ENCODE results near the gene IFT20. TPM values are rescaled to one million over a fixed set of nuclear protein-coding genes. Genes with fewer than 3 reads are reported as not detected.
A peak's percentile ranks its signal among the peaks of the same experiment; 100 is the strongest.

Gene IFT20
- total and polyA plus RNA-seq, 8 donors = 24.9 to 95.6 (median 50.2) TPM

GRCh38 chr17:28357061-28357900, 22.0 kb upstream of the IFT20 start, which contains the start of gene POLDIP2:
Gene POLDIP2, minus strand, starts transcription at chr17:28357527. Its CDS starts 79 bp downstream, at chr17:28357448.
- Histone ChIP-seq H3K36me3 (peaks cover 54 to 68% (median 65%) of the 10 kb centered on the region in 4 donors), H3K4me3 (peak within 1 kb of the TSS; percentile 86 to 100 (median 94)), H3K27ac (peak within 1 kb of the TSS; percentile 89 to 97 (median 95)), H3K27me3 (no peaks in the 10 kb centered on the region), H3K4me1 (peaks cover 25 to 31% (median 28%) of the 10 kb centered on the region in 4 donors), H3K9me3 (no peaks in the 10 kb centered on the region)
- intact Hi-C loops (cut with DNase I; ENCODE audit: low total_unique reads) = no loop called here
- 0 to 1% (median 0%) methylated on average over 13 to 80 of the region's 80 CpGs for WGBS, 5 donors
- TF ChIP-seq POLR2AphosphoS5 (IDR thresholded peaks at IDR 0.05) (peak; percentile 93 to 98 (median 97)), POLR2A (IDR thresholded peaks at IDR 0.05) (peak in 1 of 4 donors; percentile 33), CTCF (IDR thresholded peaks at IDR 0.05) (peak in 2 of 7 experiments; percentile 5 to 19), EP300 (IDR thresholded peaks at IDR 0.05) (no peak)
- peak; percentile 97 to 99 for DNase-seq

GRCh38 chr17:28350271-28350670, 15.0 kb upstream of the IFT20 start:
- no peak for DNase-seq
- H3K27me3 ChIP-seq = no peaks in the 10 kb centered on the region
- H3K27ac ChIP-seq = no peak overlapping the region
- intact Hi-C loops (cut with DNase I; ENCODE audit: low total_unique reads) = no loop called here
- peaks cover 83 to 100% (median 99%) of the 10 kb centered on the region in 4 donors for H3K36me3 ChIP-seq
- no peak for TF ChIP-seq POLR2AphosphoS5 (IDR thresholded peaks at IDR 0.05)
- no peak for TF ChIP-seq CTCF (IDR thresholded peaks at IDR 0.05)
- no peak for TF ChIP-seq EP300 (IDR thresholded peaks at IDR 0.05)
- TF ChIP-seq POLR2A (IDR thresholded peaks at IDR 0.05) = no peak
- peaks cover 30 to 35% (median 32%) of the 10 kb centered on the region in 4 donors for H3K4me1 ChIP-seq
- no peak overlapping the region for H3K4me3 ChIP-seq
- H3K9me3 ChIP-seq = no peaks in the 10 kb centered on the region
- 91 to 97% (median 94%) methylated on average over 7 of the region's 7 CpGs for WGBS, 5 donors

GRCh38 chr17:28348979-28349378, 13.7 kb upstream of the IFT20 start:
- Histone ChIP-seq H3K27ac (peak overlapping the region in 4 of 5 donors; percentile 2 to 83 (median 40)), H3K4me1 (peaks cover 38 to 43% (median 40%) of the 10 kb centered on the region in 4 donors), H3K36me3 (peaks cover 83 to 100% (median 99%) of the 10 kb centered on the region in 4 donors), H3K27me3 (no peaks in the 10 kb centered on the region), H3K4me3 (no peak overlapping the region), H3K9me3 (no peaks in the 10 kb centered on the region)
- intact Hi-C loops (cut with DNase I; ENCODE audit: low total_unique reads) = no loop called here
- WGBS, 5 donors = 29 to 87% (median 41%) methylated on average over 3 of the region's 3 CpGs
- no peak for TF ChIP-seq EP300 (IDR thresholded peaks at IDR 0.05)
- TF ChIP-seq CTCF (IDR thresholded peaks at IDR 0.05) = no peak
- TF ChIP-seq POLR2A (IDR thresholded peaks at IDR 0.05) = no peak
- no peak for TF ChIP-seq POLR2AphosphoS5 (IDR thresholded peaks at IDR 0.05)
- no peak for DNase-seq

GRCh38 chr17:28347261-28347891, 12.1 kb upstream of the IFT20 start:
- intact Hi-C loops (cut with DNase I; ENCODE audit: low total_unique reads) = no loop called here
- DNase-seq = peak in 1 of 2 donors; percentile 50
- Histone ChIP-seq H3K4me3 (no peak overlapping the region), H3K36me3 (peaks cover 83 to 100% (median 99%) of the 10 kb centered on the region in 4 donors), H3K9me3 (no peaks in the 10 kb centered on the region), H3K27ac (peak overlapping the region; percentile 67 to 83 (median 78)), H3K4me1 (peaks cover 38 to 43% (median 41%) of the 10 kb centered on the region in 4 donors), H3K27me3 (no peaks in the 10 kb centered on the region)
- 25 to 68% (median 51%) methylated on average over 8 of the region's 8 CpGs for WGBS, 5 donors
- no peak for TF ChIP-seq CTCF (IDR thresholded peaks at IDR 0.05)
- no peak for TF ChIP-seq POLR2A (IDR thresholded peaks at IDR 0.05)
- TF ChIP-seq EP300 (IDR thresholded peaks at IDR 0.05) = no peak
- no peak for TF ChIP-seq POLR2AphosphoS5 (IDR thresholded peaks at IDR 0.05)

All from stomach (tissue), 9 donors.